AG08396 (cell line): ENCODE results near the gene RALGAPA2.

Experiments
- DNase-seq: peaks from one replicate; pipeline ENCODE4 v3.0.0; 2012; ENCODE audit warnings: low spot score, mixed read lengths

RALGAPA2 gene

GRCh38 chr20:20628314-20628713, 84.1 kb downstream of the RALGAPA2 start:
- no peak for DNase-seq

GRCh38 chr20:20627471-20627870, 85.0 kb downstream of the RALGAPA2 start:
- DNase-seq: no peak

DNA sequence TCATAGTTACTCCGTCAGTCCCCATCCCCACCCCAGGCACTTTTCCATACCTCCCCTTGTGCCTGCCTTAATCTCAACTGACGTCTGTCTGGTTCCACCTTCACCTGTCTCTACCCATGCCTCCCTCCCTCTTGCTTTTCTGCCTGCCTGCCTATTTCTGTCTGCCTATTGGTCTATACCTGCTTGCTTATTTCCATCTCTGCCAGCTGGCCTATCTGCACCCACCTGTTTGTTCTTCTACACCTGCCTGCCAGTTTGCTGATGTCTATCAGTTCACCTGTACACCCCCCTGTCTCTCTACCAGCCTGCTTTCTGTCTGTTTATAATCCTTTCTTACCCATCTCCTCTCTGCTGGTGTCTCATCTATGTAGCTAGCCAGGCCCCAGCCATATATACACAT, 87.5 kb downstream of the RALGAPA2 start:
- no peak for DNase-seq

GRCh38 chr20:20621195-20621594, 91.2 kb downstream of the RALGAPA2 start:
- DNase-seq: no peak

- no peak for DNase-seq
These were observed 98.1 kb downstream of the RALGAPA2 start for GRCh38 chr20:20614391-20614790.

DNA sequence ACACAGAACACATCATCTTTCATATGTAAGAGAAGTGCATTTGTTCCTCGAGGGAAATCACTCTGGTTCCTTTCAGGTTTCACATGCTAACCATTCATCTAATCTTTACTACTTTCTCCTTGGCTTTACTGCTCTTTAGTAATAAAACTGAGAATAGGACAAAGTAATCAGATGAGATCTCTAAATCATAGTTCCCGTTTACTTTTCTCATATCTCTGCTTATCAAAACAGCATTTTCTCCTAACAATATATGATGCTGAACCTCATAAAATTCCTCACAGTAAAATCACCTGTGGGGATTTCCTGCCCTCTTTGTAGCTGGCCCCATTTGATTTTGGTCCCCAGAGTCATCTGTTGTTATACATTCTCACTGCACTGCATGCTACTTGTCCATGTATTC, 100.2 kb downstream of the RALGAPA2 start:
- no peak for DNase-seq

GRCh38 chr20:20611167-20611566, 101.3 kb downstream of the RALGAPA2 start:
- no peak for DNase-seq

GRCh38 chr20:20609522-20609921, 102.9 kb downstream of the RALGAPA2 start:
- no peak for DNase-seq

DNA sequence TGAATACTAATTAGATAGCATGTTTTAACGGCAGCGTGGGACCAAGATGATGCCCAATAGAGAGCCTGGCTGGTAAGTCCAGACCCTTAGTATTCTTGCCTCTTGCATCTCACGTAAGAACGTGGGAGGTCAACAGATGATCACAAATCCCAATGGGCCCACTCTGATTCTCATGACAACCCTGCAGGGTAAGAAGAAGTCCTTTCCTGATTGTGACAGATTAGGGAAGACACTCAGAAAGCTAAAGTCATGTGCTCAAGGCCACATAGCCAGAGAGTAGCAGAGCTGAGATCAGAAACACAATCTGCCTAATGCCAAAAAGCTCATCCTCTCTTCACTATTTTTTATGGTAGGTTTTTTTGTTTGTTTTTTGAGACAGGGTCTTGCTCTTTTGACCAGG, 103.8 kb downstream of the RALGAPA2 start:
- DNase-seq: no peak

DNA sequence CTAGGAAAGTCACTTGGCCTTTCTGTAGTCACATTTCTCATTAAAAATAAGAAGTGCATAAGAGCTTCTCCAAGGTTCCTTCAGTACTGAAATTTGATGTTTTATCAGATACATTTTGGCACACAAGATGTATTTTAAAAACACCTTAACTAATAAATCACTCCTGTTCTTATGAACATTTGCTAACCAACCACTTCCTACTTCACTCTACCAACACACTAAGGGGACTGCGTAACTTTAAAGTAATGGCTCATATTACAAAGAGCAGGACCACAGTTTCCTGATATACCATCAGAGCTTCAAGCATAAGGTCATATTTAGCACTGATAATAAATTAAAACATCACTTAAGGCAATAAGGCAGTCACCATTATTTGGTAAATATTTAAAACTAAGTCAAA, 104.4 kb downstream of the RALGAPA2 start:
- DNase-seq: no peak

DNA sequence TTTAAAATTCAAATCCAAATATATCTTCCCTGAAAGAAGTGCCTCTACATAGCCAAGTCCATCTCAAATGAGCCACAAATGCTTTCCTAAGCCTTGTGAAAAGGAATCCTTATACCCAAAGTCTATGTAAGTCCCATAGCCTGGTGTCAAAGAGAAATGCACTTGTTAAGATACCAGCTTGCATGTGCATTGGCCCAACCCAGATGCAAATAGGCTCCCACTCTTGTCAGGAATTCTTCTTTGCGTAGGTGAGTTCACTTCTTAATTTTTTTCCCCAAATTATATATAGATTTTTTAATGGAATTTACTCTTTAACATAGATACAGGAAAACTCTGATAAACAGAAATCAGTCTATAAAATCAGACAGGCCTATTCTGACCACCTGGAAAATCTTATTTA, 105.6 kb downstream of the RALGAPA2 start:
- no peak for DNase-seq

DNA sequence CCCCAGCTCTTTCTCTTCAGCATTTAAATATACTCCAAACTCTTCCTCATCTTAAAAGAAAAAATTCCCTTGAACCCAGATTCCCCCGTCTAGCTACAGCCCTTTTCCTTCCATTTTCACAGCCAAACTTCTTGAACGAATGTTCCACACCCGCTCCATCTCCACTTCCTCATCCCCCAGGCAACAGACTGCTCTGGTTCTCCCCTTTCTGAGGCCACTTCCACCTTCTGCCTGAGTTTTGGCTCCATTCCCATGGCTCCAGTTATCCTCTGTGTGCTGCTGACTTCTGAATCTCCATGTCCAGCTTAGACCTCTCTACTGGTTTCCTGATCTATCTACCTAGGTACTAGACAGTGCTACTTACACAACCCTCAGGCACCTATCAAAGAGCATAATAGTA, 106.4 kb downstream of the RALGAPA2 start:
- DNase-seq: no peak

- DNase-seq: no peak
These were observed 107.5 kb downstream of the RALGAPA2 start for GRCh38 chr20:20604907-20605306.

DNA sequence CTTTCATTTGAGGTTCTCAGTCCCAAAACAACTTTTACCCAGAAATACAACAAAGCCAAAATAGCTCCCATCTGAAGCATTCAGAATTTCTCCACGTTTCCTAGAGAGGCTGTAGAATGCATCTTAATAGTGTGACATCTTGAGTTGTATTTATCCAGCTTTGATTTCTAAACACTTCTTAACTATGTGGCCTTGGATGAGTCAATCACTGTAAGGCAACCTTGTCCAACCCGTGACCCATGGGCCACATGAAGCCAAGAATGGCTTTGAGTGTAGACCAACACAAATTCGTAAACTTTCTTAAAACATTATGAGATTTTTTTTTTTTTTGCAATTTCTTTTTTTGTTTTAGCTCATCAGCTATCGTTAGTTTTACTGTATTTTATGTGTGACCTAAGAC, 108.1 kb downstream of the RALGAPA2 start:
- DNase-seq: no peak

GRCh38 chr20:20603339-20603990, 109.0 kb downstream of the RALGAPA2 start:
- DNase-seq: no peak

DNA sequence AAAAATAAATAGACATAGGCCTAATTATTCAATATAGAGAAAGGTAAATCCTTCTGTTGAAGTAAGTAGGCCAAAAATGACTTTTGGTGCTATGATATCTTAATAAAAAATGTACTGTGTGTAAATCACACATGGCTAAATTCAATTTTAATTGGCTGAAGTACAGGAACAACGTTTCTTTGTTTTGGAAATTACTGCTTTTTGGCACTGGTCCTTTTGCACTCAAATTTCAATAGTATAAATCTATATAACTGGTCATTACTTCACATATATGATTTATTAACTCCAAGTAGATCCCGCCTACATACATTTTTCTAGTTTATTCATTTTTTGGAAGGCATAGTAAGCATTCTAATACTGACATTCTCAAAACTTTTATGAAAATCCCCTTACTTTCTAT, 114.5 kb downstream of the RALGAPA2 start:
- no peak for DNase-seq

GRCh38 chr20:20594171-20594530, 118.3 kb downstream of the RALGAPA2 start:
- DNase-seq: peak; percentile 11

- DNase-seq: peak; percentile 55
These were observed 118.8 kb downstream of the RALGAPA2 start for GRCh38 chr20:20593447-20594170.

GRCh38 chr20:20585146-20585545, 127.3 kb downstream of the RALGAPA2 start:
- DNase-seq: no peak

DNA sequence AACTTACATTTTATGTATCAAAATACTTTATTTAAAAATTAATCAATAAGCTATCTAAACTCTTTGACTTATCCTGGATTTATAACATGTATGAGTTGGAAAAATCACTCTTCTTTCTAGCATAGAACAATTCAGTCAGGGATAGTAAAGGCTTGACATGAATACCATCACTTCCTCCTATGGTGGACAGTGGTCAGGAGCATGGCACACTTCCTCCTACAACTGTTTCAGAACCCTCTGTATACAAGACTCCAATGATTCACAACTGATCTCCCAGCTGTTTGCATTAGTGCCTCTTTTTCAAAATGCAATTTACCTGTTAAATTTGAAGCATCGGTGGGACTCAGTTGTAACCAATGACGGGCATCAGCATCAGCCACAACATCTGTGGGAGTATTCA, 129.7 kb downstream of the RALGAPA2 start:
- DNase-seq: no peak

- no peak for DNase-seq
These were observed 132.3 kb downstream of the RALGAPA2 start for GRCh38 chr20:20580139-20580538.

DNA sequence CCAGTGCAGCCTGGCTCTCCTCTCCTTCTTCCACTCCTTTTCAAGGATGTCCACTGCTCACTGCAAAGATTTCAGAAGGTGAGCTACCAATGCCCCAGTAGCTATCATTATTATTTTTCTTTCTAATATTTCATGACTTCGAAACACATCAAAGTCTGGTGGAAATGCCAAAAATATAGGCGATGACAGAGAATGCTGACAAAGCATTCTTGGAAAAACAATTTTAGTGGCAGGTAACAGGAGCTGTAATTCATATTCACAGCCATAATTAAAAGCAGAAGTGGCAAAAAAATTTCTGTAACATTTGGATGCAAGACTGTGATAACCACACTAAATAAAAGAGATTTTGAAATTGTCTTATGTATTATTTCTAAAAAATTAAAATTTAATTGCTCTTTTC, 133.6 kb downstream of the RALGAPA2 start:
- no peak for DNase-seq

GRCh38 chr20:20573797-20574196, 138.6 kb downstream of the RALGAPA2 start:
- no peak for DNase-seq
